ENCODE results near the gene ALAD.

Gene ALAD

GRCh38 chr9:113393281-113393680 lies 7.8 kb downstream of the ALAD start:
- no peaks in the 10 kb centered on the region for H3K9me3 ChIP-seq (ENCODE audit: control insufficient read depth, insufficient read depth, low read length)
- no peak overlapping the region for H3K27ac ChIP-seq (ENCODE audit: low read depth, low read length)
- H3F3A ChIP-seq (ENCODE audit: control insufficient read depth, insufficient read depth) = no peaks in the 10 kb centered on the region
- no peak overlapping the region for H3K4me3 ChIP-seq (ENCODE audit: low read length)
- TF ChIP-seq EZH2phosphoT487 (IDR thresholded peaks at IDR 0.05; ENCODE audit: borderline replicate concordance, low read length) = no peak
- TF ChIP-seq, protein P1, sequence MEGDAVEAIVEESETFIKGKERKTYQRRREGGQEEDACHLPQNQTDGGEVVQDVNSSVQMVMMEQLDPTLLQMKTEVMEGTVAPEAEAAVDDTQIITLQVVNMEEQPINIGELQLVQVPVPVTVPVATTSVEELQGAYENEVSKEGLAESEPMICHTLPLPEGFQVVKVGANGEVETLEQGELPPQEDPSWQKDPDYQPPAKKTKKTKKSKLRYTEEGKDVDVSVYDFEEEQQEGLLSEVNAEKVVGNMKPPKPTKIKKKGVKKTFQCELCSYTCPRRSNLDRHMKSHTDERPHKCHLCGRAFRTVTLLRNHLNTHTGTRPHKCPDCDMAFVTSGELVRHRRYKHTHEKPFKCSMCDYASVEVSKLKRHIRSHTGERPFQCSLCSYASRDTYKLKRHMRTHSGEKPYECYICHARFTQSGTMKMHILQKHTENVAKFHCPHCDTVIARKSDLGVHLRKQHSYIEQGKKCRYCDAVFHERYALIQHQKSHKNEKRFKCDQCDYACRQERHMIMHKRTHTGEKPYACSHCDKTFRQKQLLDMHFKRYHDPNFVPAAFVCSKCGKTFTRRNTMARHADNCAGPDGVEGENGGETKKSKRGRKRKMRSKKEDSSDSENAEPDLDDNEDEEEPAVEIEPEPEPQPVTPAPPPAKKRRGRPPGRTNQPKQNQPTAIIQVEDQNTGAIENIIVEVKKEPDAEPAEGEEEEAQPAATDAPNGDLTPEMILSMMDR (IDR thresholded peaks at IDR 0.05; ENCODE audit: low read depth, low read length, poor library complexity, severe bottlenecking) = no peak
- no peaks in the 10 kb centered on the region for H4K20me1 ChIP-seq (ENCODE audit: control insufficient read depth, insufficient read depth, low read depth, low read length)
- H3K4me1 ChIP-seq (ENCODE audit: control insufficient read depth, low read length) = no peaks in the 10 kb centered on the region
- H3K9me2 ChIP-seq (replicated peaks; ENCODE audit: control insufficient read depth, low read length) = no peaks in the 10 kb centered on the region
- no peaks in the 10 kb centered on the region for H3K79me2 ChIP-seq (ENCODE audit: control insufficient read depth, low read length)
- no peaks in the 10 kb centered on the region for H3K27me3 ChIP-seq (ENCODE audit: control insufficient read depth, low read length)
- peaks cover 5% of the 10 kb centered on the region; the same call in 1 of the 2 replicates for H3K36me3 ChIP-seq (ENCODE audit: control insufficient read depth, low read length)
- no peak overlapping the region for H3K4me2 ChIP-seq (ENCODE audit: low read length)

- Histone ChIP-seq H4K20me1 (ENCODE audit: control insufficient read depth, insufficient read depth, low read depth, low read length) (no peaks in the 10 kb centered on the region), H3K4me1 (ENCODE audit: control insufficient read depth, low read length) (no peaks in the 10 kb centered on the region), H3F3A (ENCODE audit: control insufficient read depth, insufficient read depth) (no peaks in the 10 kb centered on the region), H3K9me2 (replicated peaks; ENCODE audit: control insufficient read depth, low read length) (no peaks in the 10 kb centered on the region), H3K4me3 (ENCODE audit: low read length) (no peak overlapping the region), H3K9me3 (ENCODE audit: control insufficient read depth, insufficient read depth, low read length) (no peaks in the 10 kb centered on the region), H3K27ac (ENCODE audit: low read depth, low read length) (no peak overlapping the region), H3K36me3 (ENCODE audit: control insufficient read depth, low read length) (peaks cover 5% of the 10 kb centered on the region; the same call in 1 of the 2 replicates), H3K27me3 (ENCODE audit: control insufficient read depth, low read length) (no peaks in the 10 kb centered on the region), H3K4me2 (ENCODE audit: low read length) (no peak overlapping the region), H3K79me2 (ENCODE audit: control insufficient read depth, low read length) (no peaks in the 10 kb centered on the region)
- no peak for TF ChIP-seq EZH2phosphoT487 (IDR thresholded peaks at IDR 0.05; ENCODE audit: borderline replicate concordance, low read length)
- TF ChIP-seq, protein P1 (IDR thresholded peaks at IDR 0.05; ENCODE audit: low read depth, low read length, poor library complexity, severe bottlenecking) = no peak
Measured at GRCh38 chr9:113391917-113392316, 9.2 kb downstream of the ALAD start.

DNA sequence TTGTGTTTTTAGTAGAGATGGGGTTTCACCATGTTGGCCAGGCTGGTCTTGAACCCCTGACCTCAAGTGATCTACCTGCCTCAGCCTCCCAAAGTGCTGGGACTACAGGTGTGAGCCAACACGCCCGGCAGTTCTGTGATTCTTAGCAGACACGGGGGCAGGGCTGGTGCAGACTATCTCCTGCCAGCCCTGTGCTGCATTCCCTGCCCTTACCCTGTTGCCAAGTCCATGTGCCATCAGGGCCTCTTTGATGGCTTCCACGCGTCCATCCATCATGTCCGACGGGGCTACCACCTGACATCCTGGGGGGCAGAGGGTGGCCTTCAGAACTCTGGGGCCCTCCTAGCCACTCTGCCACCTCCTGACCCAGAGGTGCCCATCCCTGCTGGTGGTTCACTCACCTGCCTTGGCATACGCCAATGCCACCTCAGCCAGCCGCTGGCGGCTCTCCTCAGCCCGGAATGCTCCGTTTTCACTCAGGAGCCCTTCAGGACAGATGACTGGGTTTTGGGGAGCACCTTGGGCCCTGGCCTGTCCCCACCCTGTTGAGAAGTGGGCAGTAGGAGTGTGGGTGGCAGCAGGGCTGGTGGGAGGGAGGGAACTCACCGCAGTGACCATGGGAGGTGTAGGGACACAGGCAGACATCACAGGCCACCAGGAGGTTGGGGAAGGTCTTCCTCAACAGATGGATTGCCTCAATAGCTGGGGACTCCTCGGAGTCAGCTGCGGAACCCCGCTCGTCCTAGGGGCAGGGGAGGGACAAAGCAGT lies 10.7 kb downstream of the ALAD start:
- H3K9me3 ChIP-seq (ENCODE audit: control insufficient read depth, insufficient read depth, low read length) = no peaks in the 10 kb centered on the region
- TF ChIP-seq, protein P1 (IDR thresholded peaks at IDR 0.05; ENCODE audit: low read depth, low read length, poor library complexity, severe bottlenecking) = no peak
- no peak for TF ChIP-seq EZH2phosphoT487 (IDR thresholded peaks at IDR 0.05; ENCODE audit: borderline replicate concordance, low read length)
- no peak overlapping the region for H3K27ac ChIP-seq (ENCODE audit: low read depth, low read length)
- H3K36me3 ChIP-seq (ENCODE audit: control insufficient read depth, low read length) = peaks cover 5% of the 10 kb centered on the region; the same call in 1 of the 2 replicates
- H3F3A ChIP-seq (ENCODE audit: control insufficient read depth, insufficient read depth) = no peaks in the 10 kb centered on the region
- no peaks in the 10 kb centered on the region for H3K79me2 ChIP-seq (ENCODE audit: control insufficient read depth, low read length)
- no peak overlapping the region for H3K4me2 ChIP-seq (ENCODE audit: low read length)
- no peaks in the 10 kb centered on the region for H3K9me2 ChIP-seq (replicated peaks; ENCODE audit: control insufficient read depth, low read length)
- no peaks in the 10 kb centered on the region for H3K27me3 ChIP-seq (ENCODE audit: control insufficient read depth, low read length)
- H3K4me3 ChIP-seq (ENCODE audit: low read length) = no peak overlapping the region
- no peaks in the 10 kb centered on the region for H4K20me1 ChIP-seq (ENCODE audit: control insufficient read depth, insufficient read depth, low read depth, low read length)
- no peaks in the 10 kb centered on the region for H3K4me1 ChIP-seq (ENCODE audit: control insufficient read depth, low read length)

Measured in DOHH2 (cell line).